Suprapubic skin (tissue), 4 donors: ENCODE data around the gene ANKRD63.

Experiments
- CTCF ChIP-seq, 2 donors: fragments of 200-600 bp in 1 of 2; fragments of 450-650 bp in 1 of 2; sonication (generic) in 1 of 2; IDR thresholded peaks; one replicate each; pipeline ENCODE4 v1.5.1; 2016 to 2019; ENCODE audit warnings: antibody characterized with exemption in 2 of 2, mild to moderate bottlenecking in 1 of 2, moderate library complexity in 1 of 2
- POLR2A ChIP-seq, 2 donors: fragments of 450-650 bp; IDR thresholded peaks; one replicate each; pipeline ENCODE4 v1.6.1; 2017; ENCODE audit warnings: antibody characterized with exemption in 2 of 2, mild to moderate bottlenecking in 2 of 2, moderate library complexity in 2 of 2
- POLR2AphosphoS5 ChIP-seq, 3 donors: sonication (generic); formaldehyde crosslinking; IDR thresholded peaks; one replicate each; pipeline ENCODE4 v1.6.1; 2017; ENCODE audit warnings: antibody characterized with exemption in 3 of 3

- TF ChIP-seq CTCF (IDR thresholded peaks at IDR 0.05) (no peak), POLR2A (IDR thresholded peaks at IDR 0.05) (no peak), POLR2AphosphoS5 (IDR thresholded peaks at IDR 0.05) (no peak)
These were observed 11.3 kb upstream of the ANKRD63 start for GRCh38 chr15:40293905-40294895.
